ENCODE measurements around the gene ZNF587B.
"Not testable (repeated sequence)": the region's sequence is repeated elsewhere in the genome, so short reads cannot be mapped to it uniquely, and the experiment has no call there.

The ZNF587B gene

GRCh38 chr19:57888107-57888559 is 58.0 kb downstream of the ZNF587B start:
- ChIA-PET CTCF (interaction anchor here (0.8 to 2.2 kb wide), 7 partner anchors 11 to 41 kb away, joined by 3 to 8 read pairs (median 3); partner anchors contain the start of gene ZNF417), POLR2A (no interaction called here)
- DNase-seq (ENCODE audit: extremely low spot score), result peak; percentile 22
- TF ChIP-seq, protein P1, sequence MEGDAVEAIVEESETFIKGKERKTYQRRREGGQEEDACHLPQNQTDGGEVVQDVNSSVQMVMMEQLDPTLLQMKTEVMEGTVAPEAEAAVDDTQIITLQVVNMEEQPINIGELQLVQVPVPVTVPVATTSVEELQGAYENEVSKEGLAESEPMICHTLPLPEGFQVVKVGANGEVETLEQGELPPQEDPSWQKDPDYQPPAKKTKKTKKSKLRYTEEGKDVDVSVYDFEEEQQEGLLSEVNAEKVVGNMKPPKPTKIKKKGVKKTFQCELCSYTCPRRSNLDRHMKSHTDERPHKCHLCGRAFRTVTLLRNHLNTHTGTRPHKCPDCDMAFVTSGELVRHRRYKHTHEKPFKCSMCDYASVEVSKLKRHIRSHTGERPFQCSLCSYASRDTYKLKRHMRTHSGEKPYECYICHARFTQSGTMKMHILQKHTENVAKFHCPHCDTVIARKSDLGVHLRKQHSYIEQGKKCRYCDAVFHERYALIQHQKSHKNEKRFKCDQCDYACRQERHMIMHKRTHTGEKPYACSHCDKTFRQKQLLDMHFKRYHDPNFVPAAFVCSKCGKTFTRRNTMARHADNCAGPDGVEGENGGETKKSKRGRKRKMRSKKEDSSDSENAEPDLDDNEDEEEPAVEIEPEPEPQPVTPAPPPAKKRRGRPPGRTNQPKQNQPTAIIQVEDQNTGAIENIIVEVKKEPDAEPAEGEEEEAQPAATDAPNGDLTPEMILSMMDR (IDR thresholded peaks at IDR 0.05; ENCODE audit: control extremely low read depth, extremely low read depth, low read depth, missing control alignments), result no peak

DNA sequence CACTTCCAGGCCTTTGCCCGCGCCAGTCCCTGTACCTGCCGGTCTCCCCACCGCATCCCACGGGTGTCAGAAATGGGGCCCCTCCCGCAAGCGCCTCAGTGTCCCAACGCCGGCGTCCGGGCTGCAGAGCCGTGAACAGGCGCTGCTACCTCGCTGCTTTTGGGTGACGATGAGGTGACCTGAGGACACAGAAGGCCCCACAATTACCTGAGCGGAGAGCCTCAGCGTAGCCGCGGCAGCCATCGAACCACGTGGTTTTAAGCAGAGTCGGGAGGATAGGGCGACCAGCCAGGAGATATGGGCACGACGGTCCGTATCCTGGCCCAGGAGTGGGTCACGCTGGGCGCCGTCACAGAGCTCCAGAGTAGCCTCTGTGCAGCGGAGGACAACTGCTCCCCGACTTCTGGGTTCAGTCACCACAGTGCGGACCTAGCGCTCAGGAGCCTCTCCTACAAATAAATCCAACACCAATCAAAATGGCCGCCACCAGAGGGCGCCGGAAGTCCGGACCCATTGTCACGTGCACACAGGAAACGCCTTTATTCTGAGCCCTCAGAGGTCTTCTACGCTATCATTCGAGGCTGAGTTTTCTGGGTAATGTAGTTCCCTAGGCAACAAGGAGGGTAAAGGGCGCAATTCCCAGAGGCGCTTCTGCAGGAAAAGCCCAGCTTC is 58.6 kb downstream of the ZNF587B start, which contains the start of gene ZNF814:
Gene ZNF814 (minus strand): TSS at position 478 of the 672 bp plus-strand sequence. CDS start 235 bp downstream, at position 243.
- CTCF ChIA-PET, result interaction anchor here (0.8 to 2.2 kb wide), 5 partner anchors 15 to 28 kb away, joined by 3 to 8 read pairs (median 3); partner anchors contain the start of gene ZNF417
- peak; percentile 74 for DNase-seq (ENCODE audit: extremely low spot score)
- TF ChIP-seq, protein P1 (IDR thresholded peaks at IDR 0.05; ENCODE audit: control extremely low read depth, extremely low read depth, low read depth, missing control alignments), result peak; percentile 9
- POLR2A ChIA-PET, result no interaction called here

GRCh38 chr19:57890706-57891105 is 60.6 kb downstream of the ZNF587B start:
- DNase-seq (ENCODE audit: extremely low spot score); POLR2A ChIA-PET; CTCF ChIA-PET: not testable (repeated sequence)
